Measurements from ENCODE around the gene RAB17. TPM values are rescaled to one million over a fixed set of nuclear protein-coding genes. Genes with fewer than 3 reads are reported as not detected.
A peak's percentile ranks its signal among the peaks of the same experiment; 100 is the strongest.

RAB17 gene
- polyA plus RNA-seq, 3 donors: 10.4 to 14.9 (median 13.1) TPM

DNA sequence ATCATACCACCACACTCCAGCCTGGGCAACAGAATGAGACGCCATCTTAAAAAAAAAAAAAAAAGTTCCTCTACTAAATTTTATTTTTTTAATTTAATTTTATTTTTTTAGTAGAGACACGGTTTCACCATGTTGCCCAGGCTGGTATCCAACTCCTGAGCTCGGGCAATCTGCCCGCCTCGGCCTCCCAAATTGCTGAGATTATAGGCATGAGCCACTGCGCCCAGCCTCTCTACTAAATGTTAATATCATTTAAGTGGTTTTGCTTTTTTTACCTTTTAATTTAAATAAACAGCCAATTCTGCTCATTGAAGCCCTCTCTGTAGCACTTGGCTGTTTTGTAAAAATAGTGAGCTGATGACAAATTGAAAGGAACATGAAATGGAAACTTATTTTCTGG is 9.2 kb downstream of the RAB17 start:
- no peak for DNase-seq (ENCODE audit: low read depth in 3 of 3, low spot score in 2 of 3)

- DNase-seq (ENCODE audit: low read depth in 3 of 3, low spot score in 2 of 3): no peak
These were observed 12.3 kb downstream of the RAB17 start for GRCh38 chr2:237577956-237578870.

- DNase-seq (ENCODE audit: low read depth in 3 of 3, low spot score in 2 of 3): no peak
These were observed 13.1 kb downstream of the RAB17 start for GRCh38 chr2:237577458-237577857.

DNA sequence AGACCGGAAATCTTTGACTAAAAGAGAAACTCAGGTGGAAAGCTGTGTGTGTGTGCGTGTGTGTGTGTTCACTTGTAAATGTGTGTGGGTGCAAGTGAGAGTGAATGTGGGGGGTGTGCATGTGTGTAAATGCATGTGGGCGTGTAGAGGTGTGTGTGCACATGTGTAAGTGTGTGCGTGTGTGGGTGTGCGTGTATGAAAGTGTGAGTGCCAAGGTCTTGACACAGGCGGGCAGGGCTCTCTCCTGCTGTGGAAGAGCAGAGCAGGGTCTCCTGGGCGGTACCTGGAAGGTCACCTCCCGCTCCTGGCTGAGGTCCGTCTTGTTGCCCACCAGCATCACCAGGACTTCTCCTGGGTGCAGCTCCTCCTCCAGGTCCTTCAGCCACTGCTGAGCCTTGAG is 13.6 kb downstream of the RAB17 start:
- no peak for DNase-seq (ENCODE audit: low read depth in 3 of 3, low spot score in 2 of 3)

DNA sequence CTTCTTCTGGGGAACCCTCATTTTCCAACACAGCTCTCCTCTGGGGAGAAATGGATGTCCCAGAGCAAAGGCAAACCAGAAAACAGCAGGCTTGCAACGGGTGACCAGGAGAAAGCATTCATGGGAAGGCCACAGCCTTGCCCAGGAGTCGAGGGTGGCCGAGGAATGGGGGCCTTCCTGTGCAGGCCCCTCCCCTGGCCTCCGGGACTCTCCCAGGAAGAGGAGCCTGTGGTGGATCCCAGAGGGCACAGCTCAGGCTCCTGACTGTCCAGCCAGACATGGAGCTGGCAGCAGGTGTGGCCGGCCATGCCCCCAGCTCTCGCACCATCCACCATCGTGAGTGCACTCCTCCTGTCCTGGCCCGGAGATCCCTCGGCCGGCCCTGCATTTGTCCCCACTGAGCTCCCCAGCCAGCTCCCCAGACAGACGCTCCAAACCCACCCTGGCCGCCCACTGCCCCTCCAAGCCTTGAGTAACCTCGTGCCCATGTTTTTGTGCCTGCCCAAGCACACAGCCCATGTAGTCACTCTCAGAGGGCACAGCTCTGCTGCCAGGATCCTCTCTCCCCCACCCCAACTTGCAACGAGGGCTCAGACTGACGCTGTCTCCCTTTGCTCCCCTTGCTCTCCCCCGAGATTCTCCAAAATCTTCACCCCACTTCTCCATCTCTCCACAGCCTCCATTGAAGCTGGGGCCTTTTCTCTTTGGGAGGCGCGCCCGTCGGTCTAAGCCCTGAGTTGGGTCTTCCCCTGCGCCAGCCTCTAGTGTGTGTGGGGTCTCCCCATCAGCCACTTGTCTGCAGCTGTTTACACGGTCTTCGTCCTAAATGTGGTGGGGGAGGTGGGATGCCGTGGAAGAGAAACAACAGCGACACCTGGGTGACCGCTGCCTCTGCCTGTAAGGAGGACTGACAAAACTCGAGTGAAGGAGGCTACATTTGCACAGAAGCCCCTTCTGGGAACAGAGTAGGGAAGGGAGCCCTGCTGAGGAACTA is 14.4 kb downstream of the RAB17 start:
- DNase-seq (ENCODE audit: low read depth in 3 of 3, low spot score in 2 of 3): no peak

DNA sequence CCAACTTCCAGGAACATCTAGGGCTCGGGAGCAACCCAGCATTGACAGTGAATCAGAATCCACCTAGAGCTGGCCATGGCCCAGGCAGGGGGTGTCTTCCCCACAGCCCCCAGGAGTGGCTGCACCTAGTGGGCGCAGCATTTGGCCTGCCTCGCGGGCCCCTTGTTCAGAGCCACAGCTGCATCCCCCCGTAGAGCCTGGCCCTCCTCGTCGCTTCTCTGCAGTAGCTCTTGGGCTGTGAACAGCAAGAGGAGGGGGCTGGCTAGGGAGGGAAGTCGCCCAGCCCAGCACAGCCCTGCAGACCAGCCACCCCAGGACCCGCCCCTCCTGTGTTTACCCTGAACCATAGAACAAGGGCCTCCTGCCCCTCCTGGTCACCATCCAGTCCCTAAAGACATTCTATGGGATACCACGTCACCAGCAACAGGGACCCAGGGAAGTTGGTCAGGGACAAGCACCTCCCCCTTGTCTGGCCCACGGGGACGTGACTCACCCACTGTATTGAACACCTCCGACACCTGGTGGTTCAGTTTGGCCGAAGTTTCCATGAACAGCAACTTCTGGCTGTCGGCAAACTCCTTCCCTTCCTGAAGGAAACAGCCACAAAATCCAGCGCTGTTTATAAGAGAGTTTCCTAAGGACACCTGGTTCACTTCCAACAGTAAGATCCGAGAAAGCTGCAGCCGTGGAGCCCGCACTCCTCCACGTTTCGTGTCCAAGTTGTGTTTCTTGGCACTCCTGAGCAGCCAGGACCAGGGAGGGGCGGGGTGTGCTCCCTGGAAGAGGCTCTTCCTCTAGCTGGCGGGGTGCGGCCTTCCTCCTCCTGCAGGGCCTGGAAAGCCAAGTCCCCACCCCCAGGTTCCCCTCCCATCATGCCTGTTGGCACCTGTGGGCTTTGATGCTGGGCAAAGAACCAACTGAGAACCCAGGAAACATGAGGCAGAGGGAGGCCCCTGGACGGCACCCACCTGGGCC is 15.4 kb downstream of the RAB17 start:
- DNase-seq (ENCODE audit: low read depth in 3 of 3, low spot score in 2 of 3): no peak

GRCh38 chr2:237574467-237574866 is 16.1 kb downstream of the RAB17 start:
- DNase-seq (ENCODE audit: low read depth in 3 of 3, low spot score in 2 of 3): no peak

DNA sequence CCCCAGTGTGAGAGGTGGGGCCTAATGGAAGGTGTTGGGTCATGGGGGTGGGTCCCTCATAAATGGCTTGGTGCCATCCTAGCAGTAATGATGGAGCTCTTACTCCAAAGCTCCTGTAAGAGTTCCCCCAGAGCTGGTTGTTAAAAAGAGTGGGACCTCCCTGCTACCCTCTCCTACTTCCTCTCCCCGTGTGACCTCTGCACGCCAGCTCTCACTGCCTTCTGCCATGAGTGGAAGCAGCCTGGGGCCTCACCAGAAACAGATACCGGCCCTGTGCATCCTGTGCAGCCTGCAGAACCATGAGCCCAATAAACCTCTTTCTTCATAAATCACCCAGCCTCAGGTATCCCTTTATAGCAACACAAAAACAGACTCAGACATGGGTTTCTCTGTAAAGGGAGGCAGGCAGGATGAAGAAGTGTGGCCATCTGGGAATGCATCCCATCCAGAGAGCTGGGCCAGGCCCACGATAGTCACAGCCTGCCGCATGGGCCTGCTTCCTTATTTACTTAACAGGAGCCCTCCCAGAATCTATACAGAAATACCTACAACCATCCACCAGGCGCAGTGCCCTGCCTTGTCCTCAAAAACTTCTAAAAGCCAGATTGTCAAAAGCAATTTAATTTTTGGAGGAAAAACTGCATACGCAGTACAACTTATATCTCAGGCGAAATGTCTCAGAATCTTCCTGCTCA is 16.7 kb downstream of the RAB17 start:
- DNase-seq (ENCODE audit: low read depth in 3 of 3, low spot score in 2 of 3): no peak

GRCh38 chr2:237572742-237573101 is 17.8 kb downstream of the RAB17 start:
- DNase-seq (ENCODE audit: low read depth in 3 of 3, low spot score in 2 of 3): no peak

GRCh38 chr2:237572021-237572741 is 18.4 kb downstream of the RAB17 start:
- DNase-seq (ENCODE audit: low read depth in 3 of 3, low spot score in 2 of 3): peak in 2 of 3 donors; percentile 69 to 72

DNA sequence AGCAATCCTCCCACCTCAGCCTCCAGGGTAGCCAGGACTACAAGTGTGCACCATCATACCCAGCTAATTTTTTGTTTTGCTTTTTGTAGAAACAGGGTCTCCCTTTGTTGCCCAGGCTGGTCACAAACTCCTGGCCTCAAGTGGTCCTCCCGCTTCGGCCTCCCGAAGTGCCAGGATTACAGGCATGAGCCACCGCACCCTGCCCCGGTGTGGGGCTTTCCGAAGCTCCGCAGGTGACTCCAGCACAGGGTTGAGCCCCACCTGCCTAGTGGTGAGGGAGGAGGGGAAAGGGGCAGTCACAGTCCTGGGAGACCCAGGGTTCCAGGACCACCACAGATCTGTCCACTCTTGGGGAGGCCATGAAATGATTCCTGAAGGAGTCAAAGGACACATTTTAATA is 19.0 kb downstream of the RAB17 start:
- no peak for DNase-seq (ENCODE audit: low read depth in 3 of 3, low spot score in 2 of 3)

GRCh38 chr2:237570776-237571335 is 19.7 kb downstream of the RAB17 start:
- no peak for DNase-seq (ENCODE audit: low read depth in 3 of 3, low spot score in 2 of 3)

DNA sequence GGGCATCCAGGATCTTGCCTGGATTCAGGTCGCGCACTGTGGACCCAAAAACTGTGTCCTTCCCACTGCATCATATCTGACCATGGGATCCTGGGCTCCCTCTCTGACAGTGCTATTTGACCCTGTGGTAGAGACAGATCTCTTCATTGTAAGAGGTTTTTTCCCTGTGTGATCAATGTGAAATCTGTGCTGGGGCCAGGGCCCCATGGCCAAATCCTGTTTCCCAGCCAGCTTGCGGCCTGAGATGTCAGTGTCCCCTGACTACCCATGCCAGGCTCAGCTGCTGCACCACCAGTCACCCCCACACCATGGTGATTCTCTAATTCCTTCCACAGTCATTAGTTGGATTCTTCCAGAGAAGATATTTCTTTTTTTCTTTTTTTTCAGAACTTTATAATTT is 20.6 kb downstream of the RAB17 start:
- DNase-seq (ENCODE audit: low read depth in 3 of 3, low spot score in 2 of 3): no peak

- no peak for DNase-seq (ENCODE audit: low read depth in 3 of 3, low spot score in 2 of 3)
These were observed 21.5 kb downstream of the RAB17 start for GRCh38 chr2:237569041-237569440.

GRCh38 chr2:237568121-237568660 is 22.3 kb downstream of the RAB17 start:
- DNase-seq (ENCODE audit: low read depth in 3 of 3, low spot score in 2 of 3): no peak

GRCh38 chr2:237567276-237568029 is 23.1 kb downstream of the RAB17 start:
- DNase-seq (ENCODE audit: low read depth in 3 of 3, low spot score in 2 of 3): no peak

- DNase-seq (ENCODE audit: low read depth in 3 of 3, low spot score in 2 of 3): no peak
These were observed 23.9 kb downstream of the RAB17 start, which contains the start of gene PRLH for GRCh38 chr2:237566401-237567235. Gene PRLH (plus strand): TSS chr2:237566574. CDS start chr2:237566574, 0 bp downstream.
